SH-SY5Y (cell line): ENCODE results near the gene WDFY4.

Source experiments
- GATA2 ChIP-seq: IDR thresholded peaks from 2 replicates; pipeline ENCODE4 v1.6.1; 2011; ENCODE audit warnings: mild to moderate bottlenecking, low read depth, low read length
- GATA3 ChIP-seq: IDR thresholded peaks from 2 replicates; pipeline ENCODE4 v1.6.1; 2011; ENCODE audit warnings: low read depth, mild to moderate bottlenecking, low read length, moderate library complexity

DNA sequence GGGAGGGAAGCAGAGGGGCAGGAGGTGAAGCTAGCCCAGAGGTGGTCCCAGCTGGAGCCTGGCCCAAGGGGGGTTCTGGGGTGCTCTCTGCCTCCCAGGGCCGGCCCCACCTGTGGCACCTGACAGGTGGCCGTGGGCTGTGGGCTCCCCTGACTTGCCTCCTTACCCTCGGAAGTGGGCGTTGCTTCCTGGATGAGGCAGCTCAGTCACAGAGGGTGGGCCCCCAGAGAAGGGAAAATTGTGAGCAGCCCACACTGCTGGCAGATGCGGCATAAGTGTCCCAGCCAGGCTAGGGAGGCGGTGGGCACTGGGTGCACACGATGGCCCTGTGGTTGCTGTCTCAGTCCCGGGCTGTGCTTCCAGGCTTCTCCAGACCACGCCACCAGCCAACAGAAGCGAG lies 136.0 kb downstream of the WDFY4 start:
- TF ChIP-seq GATA3: no peak
- no peak for TF ChIP-seq GATA2
